Natural killer cell (primary cell): Measurements from ENCODE around the gene UNC13C. TPM values are rescaled to one million over a fixed set of nuclear protein-coding genes. Genes with fewer than 3 reads are reported as not detected.
A peak's percentile ranks its signal among the peaks of the same experiment; 100 is the strongest.

Experiments used
- ATAC-seq, 3 donors: fragments of 150-1000 bp in 2 of 3; fragments of 200-7000 bp in 1 of 3; cut with Tn5 transposase; 1 replicate in 1 of 3; 2 replicates in 2 of 3; pipeline ENCODE4 v1.10.0; 2021; ENCODE audit warnings: mild to moderate bottlenecking in 2 of 3, moderate library complexity in 2 of 3
- DNase-seq, 2 donors: peaks; one replicate each; pipeline versions ENCODE4 v3.0.0 to v3.0.0-alpha.2; 2013 to 2021; ENCODE audit warnings: mixed read lengths in 1 of 2
- H3K27ac ChIP-seq: one replicate; pipeline ENCODE4 v1.5.1; 2013; ENCODE audit warnings: mild to moderate bottlenecking, low read length
- H3K27me3 ChIP-seq: one replicate; pipeline ENCODE4 v1.6.1; 2013; ENCODE audit warnings: low read length; ENCODE audit not compliant: control insufficient read depth, insufficient read depth
- H3K36me3 ChIP-seq: one replicate; pipeline ENCODE4 v1.6.1; 2013; ENCODE audit warnings: low read length; ENCODE audit not compliant: control insufficient read depth, insufficient read depth
- H3K4me1 ChIP-seq: one replicate; pipeline ENCODE4 v1.6.1; 2013; ENCODE audit warnings: low read length; ENCODE audit not compliant: control insufficient read depth, insufficient read depth
- H3K4me3 ChIP-seq: one replicate; pipeline ENCODE4 v1.5.1; 2013; ENCODE audit warnings: low read length
- H3K9me3 ChIP-seq: one replicate; pipeline ENCODE4 v1.6.1; 2013; ENCODE audit warnings: low read length; ENCODE audit not compliant: control insufficient read depth, insufficient read depth
- H3K27ac Mint-ChIP-seq, 2 donors: one replicate each; pipeline ENCODE4 v1.8.0; 2022; ENCODE audit warnings: mild to moderate bottlenecking in 2 of 2, mixed read lengths in 2 of 2, moderate library complexity in 1 of 2
- H3K27me3 Mint-ChIP-seq, 2 donors: one replicate each; pipeline ENCODE4 v1.8.0; 2022; ENCODE audit warnings: low read depth in 2 of 2, mixed read lengths in 2 of 2
- H3K36me3 Mint-ChIP-seq: one replicate; pipeline ENCODE4 v1.8.0; 2022; ENCODE audit warnings: mixed read lengths
- H3K4me1 Mint-ChIP-seq, 2 donors: one replicate each; pipeline ENCODE4 v1.8.0; 2022; ENCODE audit warnings: mixed read lengths in 2 of 2
- H3K4me3 Mint-ChIP-seq: one replicate; pipeline ENCODE4 v1.8.0; 2022; ENCODE audit warnings: mild to moderate bottlenecking, moderate library complexity, mixed read lengths
- H3K9me3 Mint-ChIP-seq, 2 donors: one replicate each; pipeline ENCODE4 v1.8.0; 2022; ENCODE audit warnings: mixed read lengths in 2 of 2
- WGBS: methylation state at CpG from one replicate; pipeline ENCODE4 v1.1.7; 2013; ENCODE audit warnings: missing lambda C conversion rate; ENCODE audit not compliant: insufficient coverage; 5-methylcytosine and 5-hydroxymethylcytosine counted together
- intact Hi-C: fragments of 100-400 bp; cut with micrococcal nuclease; formaldehyde crosslinking; loops from one replicate; pipeline ENCODE4 v1.14.2; 2022
- total RNA-seq, 4 donors: library from RNA; stranded (reverse); fragments of 120-200 nt in 1 of 4; gene quantifications; one replicate each; pipeline versions ENCODE4 v1.2.3 to v1.2.4, GENCODE V29; 2013 to 2022
- TF ChIP-seq, protein P1 (sequence below): fragments of 200-600 bp; IDR thresholded peaks from one replicate; pipeline ENCODE4 v1.8.0; 2022; ENCODE audit warnings: antibody characterized with exemption

The UNC13C gene
- total RNA-seq, 3 donors from 2014 or later (not counting 1 experiment from before 2014, with no cell fraction given) = not detected

GRCh38 chr15:54519577-54519976 is 541.3 kb downstream of the UNC13C start:
- H3K4me1 Mint-ChIP-seq = peaks cover 36% of the 10 kb centered on the region in 2 donors
- intact Hi-C loops = no loop called here
- ATAC-seq (peak; percentile 63 to 88 (median 76)), DNase-seq (peak in 1 of 2 donors; percentile 27)
- H3K4me3 Mint-ChIP-seq = peak overlapping the region; percentile 67
- H3K27ac Mint-ChIP-seq = peak overlapping the region; percentile 33 to 59
- peaks cover 3% of the 10 kb centered on the region for H3K4me1 ChIP-seq
- TF ChIP-seq, protein P1, sequence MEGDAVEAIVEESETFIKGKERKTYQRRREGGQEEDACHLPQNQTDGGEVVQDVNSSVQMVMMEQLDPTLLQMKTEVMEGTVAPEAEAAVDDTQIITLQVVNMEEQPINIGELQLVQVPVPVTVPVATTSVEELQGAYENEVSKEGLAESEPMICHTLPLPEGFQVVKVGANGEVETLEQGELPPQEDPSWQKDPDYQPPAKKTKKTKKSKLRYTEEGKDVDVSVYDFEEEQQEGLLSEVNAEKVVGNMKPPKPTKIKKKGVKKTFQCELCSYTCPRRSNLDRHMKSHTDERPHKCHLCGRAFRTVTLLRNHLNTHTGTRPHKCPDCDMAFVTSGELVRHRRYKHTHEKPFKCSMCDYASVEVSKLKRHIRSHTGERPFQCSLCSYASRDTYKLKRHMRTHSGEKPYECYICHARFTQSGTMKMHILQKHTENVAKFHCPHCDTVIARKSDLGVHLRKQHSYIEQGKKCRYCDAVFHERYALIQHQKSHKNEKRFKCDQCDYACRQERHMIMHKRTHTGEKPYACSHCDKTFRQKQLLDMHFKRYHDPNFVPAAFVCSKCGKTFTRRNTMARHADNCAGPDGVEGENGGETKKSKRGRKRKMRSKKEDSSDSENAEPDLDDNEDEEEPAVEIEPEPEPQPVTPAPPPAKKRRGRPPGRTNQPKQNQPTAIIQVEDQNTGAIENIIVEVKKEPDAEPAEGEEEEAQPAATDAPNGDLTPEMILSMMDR = no peak
- H3K27me3 Mint-ChIP-seq = no peaks in the 10 kb centered on the region
- WGBS = 4% methylated on average over 3 of the region's 5 CpGs
- H3K36me3 ChIP-seq = no peaks in the 10 kb centered on the region
- H3K27me3 ChIP-seq = no peaks in the 10 kb centered on the region
- H3K9me3 ChIP-seq = no peaks in the 10 kb centered on the region
- H3K9me3 Mint-ChIP-seq = no peaks in the 10 kb centered on the region
- no peaks in the 10 kb centered on the region for H3K36me3 Mint-ChIP-seq
- H3K27ac ChIP-seq = peak overlapping the region; percentile 24
- no peak overlapping the region for H3K4me3 ChIP-seq

DNA sequence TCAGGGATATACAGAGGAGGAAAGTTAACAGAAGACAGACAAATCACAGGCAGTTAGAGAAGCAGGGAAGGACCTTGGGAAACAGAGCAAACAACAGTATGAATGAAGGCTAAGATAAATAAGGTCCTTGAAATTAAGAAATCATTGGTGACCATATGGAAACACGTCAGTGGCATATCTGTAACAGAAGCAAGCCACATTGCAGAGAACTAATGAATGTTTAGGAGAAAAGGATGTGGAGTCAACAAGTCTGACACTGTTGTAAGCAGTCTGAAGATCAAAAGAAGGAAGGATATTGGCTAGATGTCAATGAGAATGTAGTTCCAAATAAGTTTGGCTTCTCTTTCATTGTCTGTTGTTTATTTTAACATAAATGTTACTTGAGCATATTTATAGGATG is 542.4 kb downstream of the UNC13C start:
- no peak for DNase-seq
- Mint-ChIP-seq H3K9me3 (no peaks in the 10 kb centered on the region), H3K4me1 (peaks cover 36% of the 10 kb centered on the region in 2 donors), H3K27ac (peak overlapping the region in 1 of 2 donors; percentile 33), H3K36me3 (no peaks in the 10 kb centered on the region), H3K27me3 (no peaks in the 10 kb centered on the region), H3K4me3 (no peak overlapping the region)
- no peaks in the 10 kb centered on the region for H3K36me3 ChIP-seq
- ATAC-seq = no peak
- peaks cover 3% of the 10 kb centered on the region for H3K4me1 ChIP-seq
- no peaks in the 10 kb centered on the region for H3K27me3 ChIP-seq
- no peak overlapping the region for H3K27ac ChIP-seq
- 69% methylated on average over 1 of the region's 1 CpG for WGBS
- no peaks in the 10 kb centered on the region for H3K9me3 ChIP-seq
- intact Hi-C loops = no loop called here
- TF ChIP-seq, protein P1 = no peak
- H3K4me3 ChIP-seq = no peak overlapping the region

DNA sequence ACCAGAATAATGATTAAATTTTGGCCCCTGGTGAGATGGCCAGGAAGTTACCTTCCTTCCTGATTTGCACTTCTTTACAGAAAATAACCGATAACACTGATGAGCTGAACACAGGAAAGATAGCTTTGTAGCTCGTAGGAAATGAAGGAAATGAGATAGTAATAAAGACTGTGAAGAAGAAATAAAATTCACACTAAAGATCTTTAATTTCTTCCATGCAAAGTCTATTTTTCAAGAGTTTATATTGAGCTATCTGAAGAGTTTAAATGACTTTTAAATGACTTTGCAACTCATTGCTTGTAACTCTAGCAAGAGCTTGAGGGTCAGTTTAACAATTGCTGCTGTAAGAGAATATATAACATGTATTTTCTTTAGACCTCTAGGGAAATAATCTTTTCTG is 543.0 kb downstream of the UNC13C start:
- Mint-ChIP-seq H3K36me3 (no peaks in the 10 kb centered on the region), H3K4me1 (peaks cover 36% of the 10 kb centered on the region in 2 donors), H3K27me3 (no peaks in the 10 kb centered on the region), H3K27ac (no peak overlapping the region), H3K4me3 (no peak overlapping the region), H3K9me3 (no peaks in the 10 kb centered on the region)
- Histone ChIP-seq H3K36me3 (no peaks in the 10 kb centered on the region), H3K9me3 (no peaks in the 10 kb centered on the region), H3K4me3 (no peak overlapping the region), H3K27ac (no peak overlapping the region), H3K27me3 (no peaks in the 10 kb centered on the region), H3K4me1 (peaks cover 3% of the 10 kb centered on the region)
- ATAC-seq = no peak
- no peak for DNase-seq
- TF ChIP-seq, protein P1 = no peak
- WGBS = no CpG with 5 or more reads among the region's 2 CpGs
- intact Hi-C loops = no loop called here

DNA sequence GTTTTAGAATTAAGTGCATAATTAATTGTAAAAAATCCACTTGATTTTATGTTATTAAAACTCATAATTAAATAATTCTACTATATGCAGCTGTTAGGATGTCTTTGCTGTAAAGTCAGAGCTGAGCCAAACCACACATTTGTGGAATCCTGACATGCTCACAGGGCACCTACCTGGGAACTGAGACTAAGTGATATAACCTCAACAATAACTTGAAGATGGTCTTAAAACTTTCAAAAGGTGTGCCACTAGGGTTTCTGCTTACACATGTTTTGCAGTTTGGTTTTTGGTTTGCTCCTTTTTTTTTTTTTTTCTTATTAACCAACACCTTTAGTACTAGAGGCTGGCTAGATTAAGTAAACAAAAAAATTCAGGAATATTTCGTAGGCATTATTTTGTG is 549.8 kb downstream of the UNC13C start:
- Mint-ChIP-seq H3K9me3 (no peaks in the 10 kb centered on the region), H3K27ac (no peak overlapping the region), H3K27me3 (peaks cover 0 to 6% of the 10 kb centered on the region in 2 donors), H3K4me3 (no peak overlapping the region), H3K4me1 (no peaks in the 10 kb centered on the region), H3K36me3 (no peaks in the 10 kb centered on the region)
- Histone ChIP-seq H3K4me1 (no peaks in the 10 kb centered on the region), H3K27me3 (no peaks in the 10 kb centered on the region), H3K4me3 (no peak overlapping the region), H3K9me3 (no peaks in the 10 kb centered on the region), H3K36me3 (no peaks in the 10 kb centered on the region), H3K27ac (no peak overlapping the region)
- TF ChIP-seq, protein P1 = no peak
- whole genome bisulfite sequencing = no CpG with 5 or more reads among the region's 1 CpG
- intact Hi-C loops = no loop called here
- ATAC-seq (no peak), DNase-seq (no peak)
